Tibial artery (tissue), 4 donors: ENCODE data around the gene SLC25A51.

Source experiments
- DNase-seq, 2 donors: peaks; one replicate each; pipeline ENCODE4 v3.0.0-alpha.2; 2019
- H3K27ac ChIP-seq, 2 donors: fragments of 200-600 bp; sonication (generic) in 1 of 2; 1 replicate in 1 of 2; 2 replicates in 1 of 2; pipeline ENCODE4 v1.5.1; 2018 to 2019; ENCODE audit warnings: mild to moderate bottlenecking in 1 of 2
- H3K27me3 ChIP-seq, 2 donors: fragments of 200-600 bp; sonication (generic) in 1 of 2; one replicate each; pipeline versions ENCODE4 v1.5.1 to v1.6.0; 2016 to 2019
- H3K36me3 ChIP-seq, 3 donors: fragments of 200-600 bp; sonication (generic) in 2 of 3; one replicate each; pipeline ENCODE4 v1.5.1; 2016 to 2019; ENCODE audit warnings: mild to moderate bottlenecking in 2 of 3
- H3K4me1 ChIP-seq, 4 donors: fragments of 200-600 bp; sonication (generic) in 2 of 4; 1 replicate in 3 of 4; 2 replicates in 1 of 4; pipeline ENCODE4 v1.5.1; 2016 to 2019
- H3K4me3 ChIP-seq, 2 donors: fragments of 200-600 bp; sonication (generic) in 1 of 2; 1 replicate in 1 of 2; 2 replicates in 1 of 2; pipeline ENCODE4 v1.5.1; 2018 to 2019; ENCODE audit warnings: mild to moderate bottlenecking in 2 of 2
- H3K9me3 ChIP-seq, 3 donors: fragments of 200-600 bp; sonication (generic) in 1 of 3; one replicate each; pipeline ENCODE4 v1.5.1; 2016 to 2019
- CTCF ChIP-seq, 2 experiments: fragments of 200-600 bp in 1 of 2; fragments of 450-650 bp in 1 of 2; IDR thresholded peaks; one replicate each; pipeline ENCODE4 v1.5.1; 2017 to 2019; ENCODE audit warnings: antibody characterized with exemption in 2 of 2, mild to moderate bottlenecking in 1 of 2, moderate library complexity in 1 of 2
- intact Hi-C: fragments of 100-400 bp; cut with DNase I; formaldehyde crosslinking; loops from one replicate; pipeline ENCODE4 v1.15.0; 2023; ENCODE audit warnings: low total_unique reads

Gene SLC25A51

DNA sequence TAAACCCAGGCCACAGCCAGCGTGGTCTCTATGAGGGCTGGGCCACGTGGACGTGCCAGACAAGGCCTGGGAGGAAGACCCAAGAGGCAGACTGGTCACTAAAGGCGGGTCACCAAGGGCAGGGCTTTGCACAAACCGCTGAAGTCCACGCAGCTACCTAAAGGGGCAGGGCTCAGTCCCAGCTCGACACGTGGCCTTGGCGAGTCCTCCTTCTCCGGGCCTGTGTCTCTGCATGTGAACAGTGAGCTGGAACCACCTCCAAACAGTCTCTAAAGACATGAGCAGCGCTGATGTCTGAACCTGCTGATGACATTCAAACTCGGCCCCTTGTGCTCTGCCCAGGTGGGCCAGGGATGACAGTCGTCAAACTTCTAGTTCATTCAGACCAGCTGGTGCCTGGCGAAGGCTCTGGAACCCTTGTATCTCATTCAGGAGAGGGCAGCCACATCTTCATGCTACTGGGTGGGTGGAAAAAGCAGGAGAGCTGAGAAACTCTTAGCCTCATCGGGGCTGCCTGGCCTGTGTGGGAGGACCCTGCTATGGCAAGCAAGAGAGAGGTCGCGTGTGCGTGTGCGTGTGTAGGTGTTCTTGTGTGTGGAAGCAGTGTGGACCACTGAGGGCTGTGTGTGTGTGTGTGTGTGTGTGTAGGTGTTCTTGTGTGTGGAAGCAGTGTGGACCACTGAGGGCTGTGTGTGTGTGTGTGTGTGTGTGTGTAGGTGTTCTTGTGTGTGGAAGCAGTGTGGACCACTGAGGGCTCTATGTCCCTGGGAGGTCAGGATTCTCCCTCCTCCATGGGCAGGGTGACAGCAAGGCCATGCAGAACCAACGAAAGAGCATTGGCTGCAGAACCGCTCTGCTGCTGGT is 14.1 kb upstream of the SLC25A51 start:
- peak; percentile 10 to 59 for DNase-seq

DNA sequence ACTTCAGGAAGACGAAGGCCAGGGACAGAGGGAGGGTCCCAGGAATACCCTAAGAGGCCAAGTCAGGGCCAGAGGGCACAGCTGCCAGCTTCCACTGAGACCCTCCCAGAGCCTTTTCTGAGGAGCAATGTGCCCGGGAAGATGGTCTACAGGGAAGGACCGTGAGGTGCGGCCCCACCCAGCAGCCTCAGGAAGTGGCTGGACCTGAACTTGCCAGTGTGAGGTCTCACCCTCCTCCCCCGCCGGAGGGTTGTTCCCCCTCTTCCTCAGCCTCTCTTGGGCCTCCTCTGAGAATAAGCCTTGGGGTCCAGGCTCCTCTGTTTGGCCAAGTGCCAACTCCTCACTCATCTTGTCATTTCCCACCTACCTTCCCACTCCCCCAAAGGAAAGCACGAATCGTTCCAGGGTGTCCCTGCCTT is 13.4 kb upstream of the SLC25A51 start:
- DNase-seq: peak in 1 of 2 donors; percentile 61
- no peak for TF ChIP-seq CTCF (IDR thresholded peaks at IDR 0.05)
- Histone ChIP-seq H3K4me3 (no peak overlapping the region), H3K27ac (no peak overlapping the region), H3K27me3 (no peaks in the 10 kb centered on the region), H3K9me3 (no peaks in the 10 kb centered on the region), H3K36me3 (peaks cover 0 to 38% (median 24%) of the 10 kb centered on the region in 3 donors), H3K4me1 (peaks cover 0 to 4% (median 0%) of the 10 kb centered on the region in 4 donors)
- intact Hi-C loops: no loop called here

More for the DNA sequence above, 14.1 kb upstream of the SLC25A51 start:
- Histone ChIP-seq H3K27ac (no peak overlapping the region), H3K4me3 (no peak overlapping the region), H3K4me1 (peaks cover 0 to 4% (median 0%) of the 10 kb centered on the region in 4 donors), H3K9me3 (no peaks in the 10 kb centered on the region), H3K27me3 (no peaks in the 10 kb centered on the region), H3K36me3 (peaks cover 0 to 38% (median 24%) of the 10 kb centered on the region in 3 donors)
- intact Hi-C loops: no loop called here
- TF ChIP-seq CTCF (IDR thresholded peaks at IDR 0.05): no peak

- Histone ChIP-seq H3K27ac (no peak overlapping the region), H3K4me3 (no peak overlapping the region)
These were observed 12.8 kb upstream of the SLC25A51 start for GRCh38 chr9:37916471-37917312.

DNA sequence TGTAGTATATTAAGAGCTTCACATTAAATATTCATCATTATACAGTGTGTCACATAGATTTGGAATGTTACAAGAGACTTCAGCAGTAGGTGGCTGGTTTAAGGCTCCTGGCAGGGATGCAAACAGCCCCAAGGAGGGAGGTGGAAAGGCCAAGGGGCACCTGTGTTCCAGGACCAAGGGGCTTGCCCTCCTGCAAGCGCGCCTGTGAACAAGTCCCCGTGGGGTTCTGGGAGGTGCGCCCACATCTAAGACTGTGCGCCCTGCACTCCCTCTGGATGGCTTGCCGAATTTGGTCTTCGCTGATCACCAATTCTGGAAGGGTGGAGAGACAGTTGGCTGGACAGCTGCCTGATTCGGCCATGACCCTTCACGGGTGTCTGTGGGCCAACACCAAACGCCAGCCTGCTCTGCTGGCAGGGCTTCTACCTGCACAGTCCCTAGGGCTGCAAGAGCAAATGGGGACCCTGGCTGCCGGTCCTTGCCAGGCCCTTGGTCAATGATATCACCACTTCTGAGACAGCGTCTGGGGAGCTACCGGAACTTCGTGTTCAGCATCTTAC is 12.1 kb upstream of the SLC25A51 start:
- H3K4me1 ChIP-seq: no peaks in the 10 kb centered on the region

More at GRCh38 chr9:37916471-37917312, 12.8 kb upstream of the SLC25A51 start:
- peak in 1 of 2 donors; percentile 55 for DNase-seq
- no peaks in the 10 kb centered on the region for H3K27me3 ChIP-seq
- intact Hi-C loops: no loop called here
- peaks cover 0 to 1% (median 0%) of the 10 kb centered on the region in 4 donors for H3K4me1 ChIP-seq
- no peaks in the 10 kb centered on the region for H3K9me3 ChIP-seq
- no peak for TF ChIP-seq CTCF (IDR thresholded peaks at IDR 0.05)
- H3K36me3 ChIP-seq: peaks cover 0 to 34% (median 20%) of the 10 kb centered on the region in 3 donors

More for the DNA sequence above, 12.1 kb upstream of the SLC25A51 start:
- Histone ChIP-seq H3K9me3 (no peaks in the 10 kb centered on the region), H3K36me3 (peaks cover 0 to 28% (median 18%) of the 10 kb centered on the region in 3 donors), H3K4me3 (no peak overlapping the region), H3K27me3 (no peaks in the 10 kb centered on the region), H3K27ac (no peak overlapping the region)
- TF ChIP-seq CTCF (IDR thresholded peaks at IDR 0.05): no peak
- intact Hi-C loops: loop anchor here (2.0 kb wide), 1 partner anchor 241 kb away; no protein-coding TSS in a partner anchor
- peak in 1 of 2 donors; percentile 59 for DNase-seq
